Activated naive CD8-positive, alpha-beta T cell treated with anti-CD3 and anti-CD28 coated beads, Interleukin-2, amount 50 U/mL, for 24 hours (primary cell): Measurements from ENCODE around the gene PRELID3B.

Experiments used
- ATAC-seq: fragments of 150-1000 bp; cut with Tn5 transposase; one replicate; pipeline ENCODE4 v1.10.0; 2021
- DNase-seq: peaks from one replicate; pipeline ENCODE4 v3.0.0; 2021
- H3K27ac Mint-ChIP-seq: one replicate; pipeline ENCODE4 v1.8.0; 2021; ENCODE audit warnings: mild to moderate bottlenecking, mixed read lengths
- H3K27me3 Mint-ChIP-seq: one replicate; pipeline ENCODE4 v1.8.0; 2021; ENCODE audit warnings: mixed read lengths
- H3K36me3 Mint-ChIP-seq: one replicate; pipeline ENCODE4 v1.8.0; 2021; ENCODE audit warnings: low read depth, mixed read lengths
- H3K4me1 Mint-ChIP-seq: one replicate; pipeline ENCODE4 v1.8.0; 2021; ENCODE audit warnings: mixed read lengths
- H3K4me3 Mint-ChIP-seq: one replicate; pipeline ENCODE4 v1.8.0; 2021; ENCODE audit warnings: mild to moderate bottlenecking, moderate library complexity, mixed read lengths
- H3K9me3 Mint-ChIP-seq: one replicate; pipeline ENCODE4 v1.8.0; 2021; ENCODE audit warnings: mixed read lengths

PRELID3B gene

GRCh38 chr20:59025511-59025910 is 17.1 kb downstream of the PRELID3B start:
- Mint-ChIP-seq H3K9me3 (no peaks in the 10 kb centered on the region), H3K4me1 (peaks cover 47% of the 10 kb centered on the region), H3K27me3 (no peaks in the 10 kb centered on the region), H3K27ac (no peak overlapping the region), H3K4me3 (no peak overlapping the region), H3K36me3 (peaks cover 69% of the 10 kb centered on the region)
- ATAC-seq (no peak), DNase-seq (no peak)

- H3K27me3 Mint-ChIP-seq: no peaks in the 10 kb centered on the region
- DNase-seq (no peak), ATAC-seq (no peak)
- H3K9me3 Mint-ChIP-seq: no peaks in the 10 kb centered on the region
- H3K27ac Mint-ChIP-seq: no peak overlapping the region
- peaks cover 43% of the 10 kb centered on the region for H3K4me1 Mint-ChIP-seq
- H3K4me3 Mint-ChIP-seq: no peak overlapping the region
- H3K36me3 Mint-ChIP-seq: peaks cover 65% of the 10 kb centered on the region
These were observed 17.5 kb downstream of the PRELID3B start for GRCh38 chr20:59025086-59025485.

- no peak for DNase-seq
- Mint-ChIP-seq H3K27me3 (no peaks in the 10 kb centered on the region), H3K9me3 (no peaks in the 10 kb centered on the region), H3K36me3 (peaks cover 55% of the 10 kb centered on the region), H3K4me1 (peaks cover 33% of the 10 kb centered on the region), H3K27ac (no peak overlapping the region), H3K4me3 (no peak overlapping the region)
- ATAC-seq: no peak
These were observed 18.5 kb downstream of the PRELID3B start for GRCh38 chr20:59024111-59024530.

- Mint-ChIP-seq H3K4me3 (no peak overlapping the region), H3K9me3 (no peaks in the 10 kb centered on the region), H3K27ac (no peak overlapping the region), H3K36me3 (peaks cover 50% of the 10 kb centered on the region), H3K27me3 (no peaks in the 10 kb centered on the region), H3K4me1 (peaks cover 28% of the 10 kb centered on the region)
- ATAC-seq (no peak), DNase-seq (no peak)
These were observed 19.0 kb downstream of the PRELID3B start for GRCh38 chr20:59023616-59024015.

GRCh38 chr20:59022754-59023153 is 19.8 kb downstream of the PRELID3B start:
- DNase-seq: no peak
- H3K9me3 Mint-ChIP-seq: no peaks in the 10 kb centered on the region
- no peak overlapping the region for H3K4me3 Mint-ChIP-seq
- no peak overlapping the region for H3K27ac Mint-ChIP-seq
- ATAC-seq: no peak
- peaks cover 20% of the 10 kb centered on the region for H3K4me1 Mint-ChIP-seq
- H3K36me3 Mint-ChIP-seq: peaks cover 41% of the 10 kb centered on the region
- H3K27me3 Mint-ChIP-seq: no peaks in the 10 kb centered on the region

GRCh38 chr20:59020938-59021551 is 21.5 kb downstream of the PRELID3B start:
- H3K27ac Mint-ChIP-seq: no peak overlapping the region
- no peak for ATAC-seq
- no peaks in the 10 kb centered on the region for H3K27me3 Mint-ChIP-seq
- peaks cover 24% of the 10 kb centered on the region for H3K4me1 Mint-ChIP-seq
- DNase-seq: no peak
- no peak overlapping the region for H3K4me3 Mint-ChIP-seq
- H3K36me3 Mint-ChIP-seq: peaks cover 26% of the 10 kb centered on the region
- no peaks in the 10 kb centered on the region for H3K9me3 Mint-ChIP-seq

GRCh38 chr20:59019217-59019616 is 23.4 kb downstream of the PRELID3B start, which contains the start of gene TUBB1:
Gene TUBB1, plus strand, starts transcription at chr20:59019429. Its CDS starts 94 bp downstream, at chr20:59019523.
- H3K27me3 Mint-ChIP-seq: no peaks in the 10 kb centered on the region
- peaks cover 14% of the 10 kb centered on the region for H3K36me3 Mint-ChIP-seq
- no peak for ATAC-seq
- no peak for DNase-seq
- H3K27ac Mint-ChIP-seq: no peak within 1 kb of the TSS
- no peak within 1 kb of the TSS for H3K4me3 Mint-ChIP-seq
- H3K4me1 Mint-ChIP-seq: peaks cover 33% of the 10 kb centered on the region
- H3K9me3 Mint-ChIP-seq: no peaks in the 10 kb centered on the region

- Mint-ChIP-seq H3K9me3 (no peaks in the 10 kb centered on the region), H3K4me1 (peaks cover 37% of the 10 kb centered on the region), H3K27me3 (no peaks in the 10 kb centered on the region), H3K4me3 (no peak overlapping the region), H3K36me3 (peaks cover 11% of the 10 kb centered on the region), H3K27ac (no peak overlapping the region)
- DNase-seq (no peak), ATAC-seq (no peak)
These were observed 23.8 kb downstream of the PRELID3B start for GRCh38 chr20:59018817-59019216.

GRCh38 chr20:59017493-59018231 is 24.9 kb downstream of the PRELID3B start:
- H3K9me3 Mint-ChIP-seq: no peaks in the 10 kb centered on the region
- H3K27ac Mint-ChIP-seq: no peak overlapping the region
- no peak overlapping the region for H3K4me3 Mint-ChIP-seq
- peaks cover 46% of the 10 kb centered on the region for H3K4me1 Mint-ChIP-seq
- H3K36me3 Mint-ChIP-seq: peaks cover 3% of the 10 kb centered on the region
- no peaks in the 10 kb centered on the region for H3K27me3 Mint-ChIP-seq
- DNase-seq (no peak), ATAC-seq (no peak)

- no peak overlapping the region for H3K4me3 Mint-ChIP-seq
These were observed 25.6 kb downstream of the PRELID3B start for GRCh38 chr20:59016795-59017492.

GRCh38 chr20:59015812-59016711 is 26.5 kb downstream of the PRELID3B start:
- ATAC-seq: no peak
- H3K27me3 Mint-ChIP-seq: no peaks in the 10 kb centered on the region
- DNase-seq: no peak
- no peaks in the 10 kb centered on the region for H3K9me3 Mint-ChIP-seq
- no peak overlapping the region for H3K4me3 Mint-ChIP-seq
- no peaks in the 10 kb centered on the region for H3K36me3 Mint-ChIP-seq
- H3K4me1 Mint-ChIP-seq: peaks cover 49% of the 10 kb centered on the region
- H3K27ac Mint-ChIP-seq: peak overlapping the region; percentile 41

More at GRCh38 chr20:59016795-59017492, 25.6 kb downstream of the PRELID3B start:
- Mint-ChIP-seq H3K27me3 (no peaks in the 10 kb centered on the region), H3K27ac (peak overlapping the region; percentile 44), H3K9me3 (no peaks in the 10 kb centered on the region), H3K36me3 (no peaks in the 10 kb centered on the region), H3K4me1 (peaks cover 47% of the 10 kb centered on the region)
- DNase-seq (no peak), ATAC-seq (peak; percentile 42)

GRCh38 chr20:59015411-59015810 is 27.2 kb downstream of the PRELID3B start:
- H3K9me3 Mint-ChIP-seq: no peaks in the 10 kb centered on the region
- ATAC-seq: no peak
- no peaks in the 10 kb centered on the region for H3K36me3 Mint-ChIP-seq
- no peak overlapping the region for H3K27ac Mint-ChIP-seq
- peaks cover 46% of the 10 kb centered on the region for H3K4me1 Mint-ChIP-seq
- DNase-seq: no peak
- H3K4me3 Mint-ChIP-seq: no peak overlapping the region
- no peaks in the 10 kb centered on the region for H3K27me3 Mint-ChIP-seq

GRCh38 chr20:59014680-59015389 is 27.8 kb downstream of the PRELID3B start:
- no peaks in the 10 kb centered on the region for H3K9me3 Mint-ChIP-seq
- H3K27ac Mint-ChIP-seq: no peak overlapping the region
- DNase-seq (no peak), ATAC-seq (no peak)
- H3K27me3 Mint-ChIP-seq: no peaks in the 10 kb centered on the region
- H3K4me1 Mint-ChIP-seq: peaks cover 46% of the 10 kb centered on the region
- no peaks in the 10 kb centered on the region for H3K36me3 Mint-ChIP-seq
- H3K4me3 Mint-ChIP-seq: no peak overlapping the region
